A549 (cell line): ENCODE results near the gene IRF3. TPM values are rescaled to one million over a fixed set of nuclear protein-coding genes. Genes with fewer than 3 reads are reported as not detected.

Experiments
- ATAC-seq, 2 experiments: fragments of 200-7000 bp in 1 of 2; fragments of >200 bp in 1 of 2; cut with Nextera tagmentation in 1 of 2; cut with Tn5 transposase in 1 of 2; 3 replicates each; pipeline versions ENCODE4 v1.8.0 to v1.9.1; 2018 to 2020; ENCODE audit warnings: mild to moderate bottlenecking in 1 of 2, moderate library complexity in 1 of 2
- CTCF ChIA-PET: fragments of 300-600 bp; sonication (Branson Sonifier 250); formaldehyde crosslinking; extraction: SDS; loops from one replicate; lab custom pipeline; 2021; ENCODE audit warnings: antibody characterized with exemption, inconsistent platforms; lab: Yijun Ruan, JAX
- POLR2A ChIA-PET: fragments of 350-600 bp; formaldehyde crosslinking; extraction: SDS; loops from one replicate; lab custom pipeline; 2021; ENCODE audit warnings: antibody characterized with exemption, inconsistent platforms; lab: Yijun Ruan, JAX
- DNase-seq, 2 experiments: peaks; one replicate each; pipeline versions ENCODE4 v3.0.0 to v3.0.0-alpha.2; 2011 to 2016; ENCODE audit warnings: low read depth in 1 of 2, low spot score in 1 of 2
- FAIRE-seq: peaks from 2 replicates; lab custom pipeline; 2011; peaks lifted over from hg19 to GRCh38; lab: Jason Lieb, UNC
- H3K27ac ChIP-seq, 2 experiments: fragments of >200 bp; sonication (Bioruptor Twin); formaldehyde crosslinking; 3 replicates each; pipeline ENCODE4 v1.5.1; 2016 to 2017
- H3K4me1 ChIP-seq: fragments of >200 bp; sonication (Bioruptor Twin); formaldehyde crosslinking; 3 replicates; pipeline ENCODE4 v1.6.1; 2016
- H3K4me2 ChIP-seq: fragments of >200 bp; sonication (Bioruptor Twin); formaldehyde crosslinking; 3 replicates; pipeline ENCODE4 v1.6.1; 2016
- H3K4me3 ChIP-seq: fragments of >200 bp; sonication (Bioruptor Twin); formaldehyde crosslinking; 3 replicates; pipeline ENCODE4 v1.5.1; 2016
- H3K9me3 ChIP-seq: fragments of >200 bp; sonication (Bioruptor Twin); formaldehyde crosslinking; 3 replicates; pipeline ENCODE4 v1.6.1; 2016
- CEBPB ChIP-seq, 2 experiments: fragments of >200 bp in 1 of 2; sonication (Bioruptor Twin) in 1 of 2; formaldehyde crosslinking in 1 of 2; IDR thresholded peaks; 2 replicates each; pipeline ENCODE4 v1.6.1; 2012 to 2016
- CHD2 ChIP-seq: fragments of 150-350 bp; IDR thresholded peaks from 2 replicates; pipeline ENCODE4 v1.6.1; 2014; ENCODE audit warnings: low read length; ENCODE audit not compliant: partially characterized antibody
- EHF ChIP-seq: fragments of 250-450 bp; sonication (Bioruptor Pico); IDR thresholded peaks from 2 replicates; pipeline ENCODE4 v1.5.0; 2020; ENCODE audit warnings: mild to moderate bottlenecking
- EHMT2 ChIP-seq: fragments of 200-600 bp; sonication (generic); IDR thresholded peaks from 2 replicates; pipeline ENCODE4 v1.6.1; 2016; ENCODE audit warnings: antibody characterized with exemption, low read depth, mild to moderate bottlenecking, moderate library complexity
- FOSB ChIP-seq: fragments of 250-450 bp; sonication (Bioruptor Pico); IDR thresholded peaks from 2 replicates; pipeline ENCODE4 v1.5.0; 2020; ENCODE audit warnings: mild to moderate bottlenecking, moderate library complexity
- HOXA7 ChIP-seq: fragments of 250-450 bp; sonication (Bioruptor Pico); IDR thresholded peaks from 2 replicates; pipeline ENCODE4 v1.5.0; 2020; ENCODE audit warnings: mild to moderate bottlenecking, moderate library complexity
- HOXB13 ChIP-seq: fragments of 250-450 bp; sonication (Bioruptor Pico); IDR thresholded peaks from 2 replicates; pipeline ENCODE4 v1.5.0; 2020; ENCODE audit warnings: low read depth, mild to moderate bottlenecking, moderate library complexity
- JUN ChIP-seq, 2 experiments: fragments of >200 bp; sonication (Bioruptor Twin); formaldehyde crosslinking; IDR thresholded peaks; 2 replicates in 1 of 2; 3 replicates in 1 of 2; pipeline ENCODE4 v1.6.1; 2016 to 2017
- KDM5A ChIP-seq: fragments of 200-600 bp; sonication (generic); IDR thresholded peaks from 2 replicates; pipeline ENCODE4 v1.6.1; 2016; ENCODE audit warnings: antibody characterized with exemption, mild to moderate bottlenecking
- MAFK ChIP-seq: fragments of 450-650 bp; IDR thresholded peaks from 2 replicates; pipeline ENCODE4 v1.6.1; 2014; ENCODE audit not compliant: partially characterized antibody
- MAZ ChIP-seq: fragments of 150-350 bp; IDR thresholded peaks from 2 replicates; pipeline ENCODE4 v1.6.1; 2014; ENCODE audit warnings: antibody characterized with exemption, low read depth, low read length, borderline replicate concordance
- NFE2L2 ChIP-seq: fragments of 150-350 bp; conservative IDR thresholded peaks from 2 replicates; pipeline ENCODE4 v1.6.1; 2014; ENCODE audit warnings: low read length
- NR3C1 ChIP-seq: fragments of >200 bp; sonication (Bioruptor Twin); formaldehyde crosslinking; IDR thresholded peaks from 3 replicates; pipeline ENCODE4 v1.6.1; 2017
- RAD21 ChIP-seq, 2 experiments: fragments of >200 bp in 1 of 2; sonication (Bioruptor Twin) in 1 of 2; formaldehyde crosslinking in 1 of 2; IDR thresholded peaks in 1 of 2; conservative IDR thresholded peaks in 1 of 2; 2 replicates in 1 of 2; 3 replicates in 1 of 2; pipeline ENCODE4 v1.6.1; 2012 to 2018; ENCODE audit warnings: inconsistent platforms in 1 of 2
- RFX5 ChIP-seq: fragments of 450-650 bp; IDR thresholded peaks from 2 replicates; pipeline ENCODE4 v1.7.1; 2014; ENCODE audit warnings: antibody characterized with exemption, mild to moderate bottlenecking, moderate library complexity
- SREBF2 ChIP-seq: fragments of 450-650 bp; IDR thresholded peaks from 2 replicates; pipeline ENCODE4 v1.6.1; 2014; ENCODE audit warnings: mild to moderate bottlenecking, moderate library complexity
- TFCP2L1 ChIP-seq: fragments of 250-450 bp; sonication (Bioruptor Pico); IDR thresholded peaks from 2 replicates; pipeline ENCODE4 v1.5.0; 2021; ENCODE audit warnings: mild to moderate bottlenecking
- WGBS: methylation state at CpG from one replicate; pipeline ENCODE4 v1.1.6; 2017; ENCODE audit errors: missing lambda C conversion rate; 5-methylcytosine and 5-hydroxymethylcytosine counted together
- polyA plus RNA-seq, 4 experiments: library from polyadenylated mRNA; depleted of rRNA in 3 of 4; stranded (reverse); fragments of >200 nt; fragmentation: RNase III in 1 of 4; extraction: RNeasy Plus Mini Kit Qiagen cat#74134 plus additional on column Dnase treatment in 1 of 4; gene quantifications; 2 replicates in 3 of 4; 3 replicates in 1 of 4; pipeline ENCODE4 v1.2.3, GENCODE V29; 2011 to 2017
- TF ChIP-seq, protein P1 (sequence below): fragments of 250-450 bp; sonication (Bioruptor Pico); IDR thresholded peaks from 2 replicates; pipeline ENCODE4 v1.5.0; 2021; ENCODE audit warnings: mild to moderate bottlenecking, moderate library complexity, borderline replicate concordance
- TF ChIP-seq, protein P2 (sequence below): IDR thresholded peaks from 2 replicates; pipeline ENCODE4 v1.6.1; 2012
- TF ChIP-seq, protein P3 (sequence below): fragments of 450-650 bp; IDR thresholded peaks from 2 replicates; pipeline ENCODE4 v1.6.1; 2014; ENCODE audit warnings: antibody characterized with exemption
- TF ChIP-seq, protein P4 (sequence below): fragments of >200 bp; sonication (Bioruptor Twin); formaldehyde crosslinking; IDR thresholded peaks from 3 replicates; pipeline ENCODE4 v1.6.1; 2016
- TF ChIP-seq, protein P5 (sequence below): IDR thresholded peaks from 2 replicates; pipeline ENCODE4 v1.6.1; 2012; ENCODE audit warnings: low read depth, borderline replicate concordance
- TF ChIP-seq, protein P6 (sequence below): fragments of 150-350 bp; IDR thresholded peaks from 2 replicates; pipeline ENCODE4 v1.6.1; 2014; ENCODE audit warnings: low read depth, mild to moderate bottlenecking, low read length

The IRF3 gene
- polyA plus RNA-seq, 2 of the 4 experiments (the other 2 are of a cell fraction) = 54.0 to 103 TPM

DNA sequence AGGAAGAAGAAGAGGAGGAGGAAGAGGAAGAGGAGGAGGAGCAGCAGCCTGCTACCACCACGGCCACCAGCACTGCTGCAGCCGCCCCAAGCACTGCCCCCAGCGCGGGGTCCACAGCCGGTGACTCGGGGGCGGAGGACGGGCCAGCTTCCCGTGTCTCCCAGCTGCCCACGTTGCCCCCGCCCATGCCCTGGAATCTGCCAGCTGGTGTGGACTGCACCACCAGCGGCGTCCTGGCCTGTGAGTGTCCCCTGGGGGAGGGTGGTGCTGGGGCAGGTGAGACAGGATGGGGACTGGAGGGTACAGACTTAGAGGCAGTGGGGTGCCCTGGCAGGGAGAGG, 12.2 kb downstream of the IRF3 start:
- Histone ChIP-seq H3K27ac (no peak overlapping the region), H3K9me3 (no peaks in the 10 kb centered on the region), H3K4me3 (no peak overlapping the region), H3K4me1 (no peaks in the 10 kb centered on the region), H3K4me2 (no peak overlapping the region)
- FAIRE-seq (no peak), DNase-seq (no peak), ATAC-seq (no peak; a peak in 1 of 6 replicates)
- POLR2A ChIA-PET = interaction anchor here (0.6 to 1.2 kb wide), 2 partner anchors 11 to 28 kb away, joined by 4 read pairs; partner anchors contain the start of gene SCAF1
- TF ChIP-seq TFCP2L1 (CRISPR knock-in tag) = no peak
- TF ChIP-seq CHD2 = no peak
- no peak for TF ChIP-seq HOXA7 (CRISPR knock-in tag)
- TF ChIP-seq FOSB (CRISPR knock-in tag) = no peak
- TF ChIP-seq CEBPB (IDR thresholded peaks at IDR 0.05) = no peak
- CTCF ChIA-PET = interaction anchor here (21.2 kb wide), 1 partner anchor 21 kb away, joined by 326 read pairs; the partner anchor contains the start of gene PRMT1
- 86% methylated on average over 10 of the region's 13 CpGs for WGBS

DNA sequence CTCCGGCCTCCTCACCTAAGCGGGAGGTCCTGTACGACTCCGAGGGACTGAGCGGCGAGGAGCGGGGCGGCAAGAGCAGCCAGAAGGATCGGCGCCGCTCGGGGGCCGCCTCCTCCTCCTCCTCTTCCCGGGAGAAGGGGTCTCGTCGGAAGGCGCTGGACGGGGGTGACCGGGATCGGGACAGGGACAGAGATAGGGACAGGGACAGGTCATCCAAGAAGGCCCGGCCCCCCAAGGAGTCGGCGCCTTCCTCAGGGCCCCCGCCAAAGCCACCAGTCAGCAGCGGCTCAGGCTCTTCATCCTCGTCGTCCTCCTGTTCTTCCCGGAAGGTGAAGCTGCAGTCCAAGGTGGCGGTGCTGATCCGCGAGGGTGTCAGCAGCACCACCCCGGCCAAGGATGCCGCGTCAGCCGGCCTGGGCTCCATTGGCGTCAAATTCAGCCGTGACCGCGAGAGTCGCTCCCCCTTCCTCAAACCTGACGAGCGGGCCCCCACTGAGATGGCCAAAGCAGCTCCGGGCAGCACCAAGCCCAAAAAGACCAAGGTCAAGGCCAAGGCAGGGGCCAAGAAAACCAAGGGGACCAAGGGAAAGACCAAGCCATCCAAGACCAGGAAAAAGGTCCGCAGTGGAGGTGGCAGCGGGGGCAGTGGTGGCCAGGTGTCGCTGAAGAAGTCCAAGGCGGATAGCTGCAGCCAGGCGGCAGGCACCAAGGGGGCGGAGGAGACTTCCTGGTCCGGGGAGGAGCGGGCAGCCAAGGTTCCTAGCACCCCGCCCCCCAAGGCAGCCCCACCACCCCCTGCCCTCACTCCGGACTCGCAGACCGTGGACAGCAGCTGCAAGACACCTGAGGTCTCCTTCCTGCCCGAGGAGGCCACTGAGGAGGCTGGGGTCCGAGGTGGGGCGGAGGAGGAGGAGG, 12.8 kb downstream of the IRF3 start:
- Histone ChIP-seq H3K27ac (no peak overlapping the region), H3K4me3 (no peak overlapping the region), H3K9me3 (no peaks in the 10 kb centered on the region), H3K4me1 (no peaks in the 10 kb centered on the region), H3K4me2 (no peak overlapping the region)
- ChIA-PET POLR2A (interaction anchor here (0.6 to 1.2 kb wide), 2 partner anchors 11 to 28 kb away, joined by 4 read pairs; partner anchors contain the start of gene SCAF1), CTCF (interaction anchor here (21.2 kb wide), 1 partner anchor 22 kb away, joined by 326 read pairs; the partner anchor contains the start of gene PRMT1)
- DNase-seq (no peak), ATAC-seq (no peak), FAIRE-seq (no peak)
- 95% methylated on average over 50 of the region's 58 CpGs for WGBS
- TF ChIP-seq MAZ (no peak), NR3C1 (no peak), MAFK (no peak), RFX5 (no peak), NFE2L2 (no peak), KDM5A (no peak), EHMT2 (no peak), HOXB13 (CRISPR knock-in tag) (no peak), EHF (CRISPR knock-in tag) (no peak), RAD21 (conservative IDR thresholded peaks at IDR 0.05 in 1 of 2, IDR thresholded peaks at IDR 0.05 in 1 of 2) (no peak), SREBF2 (no peak), JUN (IDR thresholded peaks at IDR 0.05) (no peak)
- TF ChIP-seq, protein P1, sequence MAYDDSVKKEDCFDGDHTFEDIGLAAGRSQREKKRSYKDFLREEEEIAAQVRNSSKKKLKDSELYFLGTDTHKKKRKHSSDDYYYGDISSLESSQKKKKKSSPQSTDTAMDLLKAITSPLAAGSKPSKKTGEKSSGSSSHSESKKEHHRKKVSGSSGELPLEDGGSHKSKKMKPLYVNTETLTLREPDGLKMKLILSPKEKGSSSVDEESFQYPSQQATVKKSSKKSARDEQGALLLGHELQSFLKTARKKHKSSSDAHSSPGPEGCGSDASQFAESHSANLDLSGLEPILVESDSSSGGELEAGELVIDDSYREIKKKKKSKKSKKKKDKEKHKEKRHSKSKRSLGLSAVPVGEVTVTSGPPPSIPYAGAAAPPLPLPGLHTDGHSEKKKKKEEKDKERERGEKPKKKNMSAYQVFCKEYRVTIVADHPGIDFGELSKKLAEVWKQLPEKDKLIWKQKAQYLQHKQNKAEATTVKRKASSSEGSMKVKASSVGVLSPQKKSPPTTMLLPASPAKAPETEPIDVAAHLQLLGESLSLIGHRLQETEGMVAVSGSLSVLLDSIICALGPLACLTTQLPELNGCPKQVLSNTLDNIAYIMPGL (CRISPR knock-in tag) = no peak
- TF ChIP-seq, protein P2, sequence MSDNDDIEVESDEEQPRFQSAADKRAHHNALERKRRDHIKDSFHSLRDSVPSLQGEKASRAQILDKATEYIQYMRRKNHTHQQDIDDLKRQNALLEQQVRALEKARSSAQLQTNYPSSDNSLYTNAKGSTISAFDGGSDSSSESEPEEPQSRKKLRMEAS = no peak
- TF ChIP-seq, protein P3, sequence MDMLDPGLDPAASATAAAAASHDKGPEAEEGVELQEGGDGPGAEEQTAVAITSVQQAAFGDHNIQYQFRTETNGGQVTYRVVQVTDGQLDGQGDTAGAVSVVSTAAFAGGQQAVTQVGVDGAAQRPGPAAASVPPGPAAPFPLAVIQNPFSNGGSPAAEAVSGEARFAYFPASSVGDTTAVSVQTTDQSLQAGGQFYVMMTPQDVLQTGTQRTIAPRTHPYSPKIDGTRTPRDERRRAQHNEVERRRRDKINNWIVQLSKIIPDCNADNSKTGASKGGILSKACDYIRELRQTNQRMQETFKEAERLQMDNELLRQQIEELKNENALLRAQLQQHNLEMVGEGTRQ = no peak
- TF ChIP-seq, protein P4, sequence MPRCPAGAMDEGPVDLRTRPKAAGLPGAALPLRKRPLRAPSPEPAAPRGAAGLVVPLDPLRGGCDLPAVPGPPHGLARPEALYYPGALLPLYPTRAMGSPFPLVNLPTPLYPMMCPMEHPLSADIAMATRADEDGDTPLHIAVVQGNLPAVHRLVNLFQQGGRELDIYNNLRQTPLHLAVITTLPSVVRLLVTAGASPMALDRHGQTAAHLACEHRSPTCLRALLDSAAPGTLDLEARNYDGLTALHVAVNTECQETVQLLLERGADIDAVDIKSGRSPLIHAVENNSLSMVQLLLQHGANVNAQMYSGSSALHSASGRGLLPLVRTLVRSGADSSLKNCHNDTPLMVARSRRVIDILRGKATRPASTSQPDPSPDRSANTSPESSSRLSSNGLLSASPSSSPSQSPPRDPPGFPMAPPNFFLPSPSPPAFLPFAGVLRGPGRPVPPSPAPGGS = no peak
- TF ChIP-seq, protein P5, sequence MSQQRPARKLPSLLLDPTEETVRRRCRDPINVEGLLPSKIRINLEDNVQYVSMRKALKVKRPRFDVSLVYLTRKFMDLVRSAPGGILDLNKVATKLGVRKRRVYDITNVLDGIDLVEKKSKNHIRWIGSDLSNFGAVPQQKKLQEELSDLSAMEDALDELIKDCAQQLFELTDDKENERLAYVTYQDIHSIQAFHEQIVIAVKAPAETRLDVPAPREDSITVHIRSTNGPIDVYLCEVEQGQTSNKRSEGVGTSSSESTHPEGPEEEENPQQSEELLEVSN = no peak
- TF ChIP-seq, protein P6, sequence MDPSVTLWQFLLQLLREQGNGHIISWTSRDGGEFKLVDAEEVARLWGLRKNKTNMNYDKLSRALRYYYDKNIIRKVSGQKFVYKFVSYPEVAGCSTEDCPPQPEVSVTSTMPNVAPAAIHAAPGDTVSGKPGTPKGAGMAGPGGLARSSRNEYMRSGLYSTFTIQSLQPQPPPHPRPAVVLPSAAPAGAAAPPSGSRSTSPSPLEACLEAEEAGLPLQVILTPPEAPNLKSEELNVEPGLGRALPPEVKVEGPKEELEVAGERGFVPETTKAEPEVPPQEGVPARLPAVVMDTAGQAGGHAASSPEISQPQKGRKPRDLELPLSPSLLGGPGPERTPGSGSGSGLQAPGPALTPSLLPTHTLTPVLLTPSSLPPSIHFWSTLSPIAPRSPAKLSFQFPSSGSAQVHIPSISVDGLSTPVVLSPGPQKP = no peak
